Coronary artery (tissue), 2 donors: ENCODE data around the gene AP4S1.

Source experiments
- DNase-seq: peaks from one replicate; pipeline ENCODE4 v3.0.0-alpha.2; 2017; ENCODE audit warnings: low spot score
- H3K27ac ChIP-seq, 2 donors: fragments of 200-600 bp; sonication (generic); one replicate each; pipeline ENCODE4 v1.5.1; 2016 to 2019
- H3K4me3 ChIP-seq: fragments of 200-600 bp; sonication (generic); 2 replicates; pipeline ENCODE4 v1.5.1; 2016; ENCODE audit warnings: mild to moderate bottlenecking, moderate library complexity
- TF ChIP-seq, protein P1 (sequence below): fragments of 200-600 bp; sonication (generic); IDR thresholded peaks from one replicate; pipeline ENCODE4 v1.5.1; 2019; ENCODE audit warnings: antibody characterized with exemption

Gene AP4S1

GRCh38 chr14:31021576-31021949 is 3.9 kb upstream of the AP4S1 start:
- TF ChIP-seq, protein P1, sequence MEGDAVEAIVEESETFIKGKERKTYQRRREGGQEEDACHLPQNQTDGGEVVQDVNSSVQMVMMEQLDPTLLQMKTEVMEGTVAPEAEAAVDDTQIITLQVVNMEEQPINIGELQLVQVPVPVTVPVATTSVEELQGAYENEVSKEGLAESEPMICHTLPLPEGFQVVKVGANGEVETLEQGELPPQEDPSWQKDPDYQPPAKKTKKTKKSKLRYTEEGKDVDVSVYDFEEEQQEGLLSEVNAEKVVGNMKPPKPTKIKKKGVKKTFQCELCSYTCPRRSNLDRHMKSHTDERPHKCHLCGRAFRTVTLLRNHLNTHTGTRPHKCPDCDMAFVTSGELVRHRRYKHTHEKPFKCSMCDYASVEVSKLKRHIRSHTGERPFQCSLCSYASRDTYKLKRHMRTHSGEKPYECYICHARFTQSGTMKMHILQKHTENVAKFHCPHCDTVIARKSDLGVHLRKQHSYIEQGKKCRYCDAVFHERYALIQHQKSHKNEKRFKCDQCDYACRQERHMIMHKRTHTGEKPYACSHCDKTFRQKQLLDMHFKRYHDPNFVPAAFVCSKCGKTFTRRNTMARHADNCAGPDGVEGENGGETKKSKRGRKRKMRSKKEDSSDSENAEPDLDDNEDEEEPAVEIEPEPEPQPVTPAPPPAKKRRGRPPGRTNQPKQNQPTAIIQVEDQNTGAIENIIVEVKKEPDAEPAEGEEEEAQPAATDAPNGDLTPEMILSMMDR = no peak
- no peak for DNase-seq
- H3K4me3 ChIP-seq = no peak overlapping the region
- H3K27ac ChIP-seq = no peak overlapping the region

DNA sequence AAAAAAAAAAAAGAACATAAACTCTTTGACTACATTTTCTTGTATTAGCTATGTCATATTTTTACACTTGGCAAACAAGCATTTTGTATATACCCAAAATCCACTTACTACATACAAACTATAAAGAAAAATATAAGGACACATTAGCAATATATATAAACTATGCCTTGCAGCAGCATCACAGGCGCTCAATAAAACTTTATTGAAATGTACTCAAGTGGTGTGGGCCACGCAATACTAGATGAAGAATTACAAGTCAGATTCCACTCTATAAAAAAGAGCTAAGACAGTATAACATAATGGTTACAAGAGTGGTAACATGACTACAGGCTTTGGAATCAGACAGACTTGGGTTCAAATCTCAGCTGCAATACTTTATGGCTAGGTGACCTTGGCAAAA is 3.1 kb upstream of the AP4S1 start:
- TF ChIP-seq, protein P1 = no peak
- DNase-seq = no peak
- no peak overlapping the region for H3K27ac ChIP-seq
- H3K4me3 ChIP-seq = no peak overlapping the region

DNA sequence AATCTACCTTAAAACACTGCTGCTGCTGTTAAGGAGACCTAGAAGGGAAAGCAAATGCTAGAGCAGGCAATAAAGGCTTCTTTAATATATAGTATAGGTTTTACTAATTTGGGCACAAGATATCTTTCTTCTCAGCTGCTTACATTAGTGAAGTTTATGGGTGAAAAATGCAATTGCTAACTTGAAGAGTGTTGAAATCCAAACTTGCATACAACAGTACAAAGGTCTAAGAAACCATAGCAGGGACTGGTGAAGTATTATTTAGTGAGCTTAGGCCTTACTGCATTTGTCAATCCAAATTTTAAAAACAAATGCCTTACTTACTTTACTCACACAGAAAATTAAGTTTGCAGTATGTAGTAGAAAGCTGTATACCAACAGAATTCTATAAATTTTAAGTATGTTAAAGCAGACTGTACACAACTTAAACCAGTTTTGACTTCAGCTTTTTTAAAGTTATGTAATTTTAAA is 1.4 kb upstream of the AP4S1 start:
- TF ChIP-seq, protein P1 = no peak
- Histone ChIP-seq H3K4me3 (peak overlapping the region; percentile 91), H3K27ac (no peak overlapping the region)
- no peak for DNase-seq

GRCh38 chr14:31024577-31025366 is 677 bp upstream of the AP4S1 start:
- TF ChIP-seq, protein P1 = no peak
- DNase-seq = no peak
- peak overlapping the region; percentile 99 to 100 for H3K27ac ChIP-seq
- H3K4me3 ChIP-seq = peak overlapping the region; percentile 91

- TF ChIP-seq, protein P1 = no peak
- peak within 1 kb of the TSS; percentile 91 for H3K4me3 ChIP-seq
- DNase-seq = no peak
- H3K27ac ChIP-seq = peak within 1 kb of the TSS; percentile 99 to 100
These were observed 614 bp downstream of the AP4S1 start, which contains the start of gene STRN3 for GRCh38 chr14:31026077-31026449. TSS of gene STRN3 (minus strand) at chr14:31026379. CDS start at chr14:31026185, 194 bp downstream.

DNA sequence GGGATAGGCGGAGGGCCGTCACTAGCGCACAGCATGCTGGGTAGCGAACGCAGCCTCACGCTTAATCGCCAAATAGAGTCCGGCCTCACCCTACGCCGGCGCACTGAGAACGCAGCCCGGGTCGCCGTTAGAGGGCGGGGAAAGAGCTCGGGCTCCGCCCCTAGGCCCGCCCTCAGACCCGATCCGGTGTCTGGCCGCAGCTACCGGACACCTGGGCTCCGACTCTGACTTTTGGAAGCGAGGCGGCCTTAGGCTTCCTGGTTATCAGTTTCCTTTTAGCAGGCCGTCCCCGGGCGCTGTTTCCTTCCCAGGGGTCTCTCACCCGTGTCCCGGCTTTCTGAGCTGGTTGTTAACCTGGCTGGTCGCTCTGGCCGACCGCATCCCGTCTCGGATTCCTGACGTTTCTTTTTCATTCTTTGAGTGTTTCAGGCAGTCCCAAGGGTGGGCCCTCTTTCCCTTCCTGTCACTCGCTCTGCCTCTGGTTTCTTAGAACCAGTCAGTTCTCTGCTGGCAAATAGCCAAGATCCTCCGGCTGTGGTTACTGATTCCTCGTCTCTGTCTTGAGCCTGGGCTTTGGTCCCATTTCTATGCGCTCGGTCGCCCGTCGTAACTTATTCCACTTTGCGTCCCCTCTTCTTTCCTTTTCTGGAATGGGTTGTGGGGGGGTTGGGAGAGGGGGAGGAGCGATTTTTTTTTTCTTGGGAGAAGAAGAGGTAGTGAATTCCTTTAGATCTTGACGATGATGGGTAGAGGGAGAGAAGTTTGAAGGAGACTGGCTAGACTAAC is 1.2 kb downstream of the AP4S1 start:
- peak; percentile 98 for DNase-seq
- peak overlapping the region; percentile 99 to 100 for H3K27ac ChIP-seq
- peak overlapping the region; percentile 91 for H3K4me3 ChIP-seq
- TF ChIP-seq, protein P1 = no peak
